K562 (cell line): ENCODE measurements around the gene REEP2. TPM values are rescaled to one million over a fixed set of nuclear protein-coding genes. Genes with fewer than 3 reads are reported as not detected.

ENCODE experiments used
- BCL6 ChIP-seq: fragments of 250-450 bp; sonication (Bioruptor Pico); IDR thresholded peaks from 2 replicates; pipeline ENCODE4 v1.4.0; 2020
- CBX8 ChIP-seq: fragments of 200-600 bp; sonication (generic); IDR thresholded peaks from 2 replicates; pipeline ENCODE4 v1.6.1; 2012; ENCODE audit warnings: borderline replicate concordance, mixed run types, low read depth, mild to moderate bottlenecking, moderate library complexity, mixed read lengths, low read length, control low read depth, inconsistent platforms; ENCODE audit not compliant: poor library complexity, severe bottlenecking; ENCODE audit errors: extremely low read depth
- CHD2 ChIP-seq: IDR thresholded peaks from 2 replicates; pipeline ENCODE4 v1.6.1; 2011; ENCODE audit warnings: low read depth, low read length
- EHMT2 ChIP-seq: fragments of 450-650 bp; IDR thresholded peaks from 2 replicates; pipeline ENCODE4 v1.6.1; 2018; ENCODE audit warnings: antibody characterized with exemption
- EP300 ChIP-seq: IDR thresholded peaks from 2 replicates; pipeline ENCODE4 v1.6.1; 2012; ENCODE audit warnings: low read length, improper control_type of control experiment
- EZH2 ChIP-seq: IDR thresholded peaks from 2 replicates; pipeline ENCODE4 v1.6.1; 2012; ENCODE audit warnings: low read depth, mild to moderate bottlenecking, inconsistent platforms, low read length, borderline replicate concordance
- GTF2B ChIP-seq: IDR thresholded peaks from 2 replicates; pipeline ENCODE4 v1.6.1; 2011; ENCODE audit not compliant: insufficient read length; ENCODE audit errors: extremely low read depth
- HEY1 ChIP-seq: fragments of 250-450 bp; sonication (Bioruptor Pico); IDR thresholded peaks from 2 replicates; pipeline ENCODE4 v1.5.0; 2020; ENCODE audit warnings: mild to moderate bottlenecking, moderate library complexity, borderline replicate concordance
- HNRNPL ChIP-seq: fragments of 200-400 bp; formaldehyde crosslinking; IDR thresholded peaks from 2 replicates; pipeline ENCODE4 v1.6.1; 2017; ENCODE audit warnings: low read depth, mild to moderate bottlenecking, low read length
- ILF3 ChIP-seq: fragments of 450-650 bp; IDR thresholded peaks from 2 replicates; pipeline ENCODE4 v1.6.1; 2018; ENCODE audit warnings: antibody characterized with exemption, mild to moderate bottlenecking, moderate library complexity, borderline replicate concordance
- JUN ChIP-seq, 2 experiments: sonication (generic) in 1 of 2; formaldehyde crosslinking in 1 of 2; IDR thresholded peaks; 2 replicates each; pipeline versions ENCODE4 v1.6.1 to v1.8.0; 2012 to 2022; ENCODE audit warnings: borderline replicate concordance in 2 of 2, mild to moderate bottlenecking in 2 of 2, improper control_type of control experiment in 1 of 2, low read depth in 1 of 2, low read length in 1 of 2, missing genetic modification reagents in 1 of 2
- KAT7 ChIP-seq: sonication (generic); formaldehyde crosslinking; IDR thresholded peaks from 2 replicates; pipeline ENCODE4 v1.8.0; 2022; ENCODE audit warnings: missing genetic modification reagents, mild to moderate bottlenecking, borderline replicate concordance
- MAFG ChIP-seq: fragments of 450-650 bp; conservative IDR thresholded peaks from 2 replicates; pipeline ENCODE4 v1.6.1; 2016; ENCODE audit warnings: missing genetic modification characterization, missing compliant biosample characterization
- NCOR1 ChIP-seq: fragments of 450-650 bp; IDR thresholded peaks from 2 replicates; pipeline ENCODE4 v1.6.1; 2016; ENCODE audit warnings: mild to moderate bottlenecking, moderate library complexity
- STAG1 ChIP-seq: sonication (generic); formaldehyde crosslinking; IDR thresholded peaks from 2 replicates; pipeline ENCODE4 v1.5.0; 2020; ENCODE audit warnings: missing genetic modification reagents, borderline replicate concordance
- TAF1 ChIP-seq: IDR thresholded peaks from 2 replicates; pipeline ENCODE4 v1.6.1; 2011; ENCODE audit warnings: mild to moderate bottlenecking, low read length, moderate library complexity; ENCODE audit not compliant: insufficient read depth, control insufficient read depth, severe bottlenecking; ENCODE audit errors: extremely low read depth
- TAF15 ChIP-seq: fragments of 200-400 bp; formaldehyde crosslinking; IDR thresholded peaks from 2 replicates; pipeline ENCODE4 v1.6.1; 2017; ENCODE audit warnings: mild to moderate bottlenecking, low read depth, low read length, moderate library complexity
- TARDBP ChIP-seq: fragments of 450-650 bp; IDR thresholded peaks from 2 replicates; pipeline ENCODE4 v1.6.1; 2016
- XRCC5 ChIP-seq: fragments of 200-400 bp; formaldehyde crosslinking; IDR thresholded peaks from 2 replicates; pipeline ENCODE4 v1.6.1; 2017; ENCODE audit warnings: low read depth, mild to moderate bottlenecking, low read length
- ZC3H4 ChIP-seq: sonication (generic); formaldehyde crosslinking; IDR thresholded peaks from 2 replicates; pipeline ENCODE4 v1.9.0; 2021; ENCODE audit warnings: missing genetic modification reagents, borderline replicate concordance
- ZNF589 ChIP-seq: fragments of 200-800 bp; sonication (Bioruptor generic); IDR thresholded peaks from 2 replicates; pipeline ENCODE4 v1.6.1; 2016; ENCODE audit warnings: low read depth, missing genetic modification characterization, missing compliant biosample characterization
- ZNF644 ChIP-seq: fragments of 200-800 bp; sonication (Bioruptor generic); IDR thresholded peaks from 2 replicates; pipeline ENCODE4 v1.6.1; 2016; ENCODE audit warnings: low read depth, missing genetic modification characterization, missing compliant biosample characterization
- ZNF77 ChIP-seq: fragments of 250-450 bp; sonication (Bioruptor Pico); IDR thresholded peaks from 2 replicates; pipeline ENCODE4 v1.5.0; 2020
- polyA plus RNA-seq, 8 experiments: library from polyadenylated mRNA; depleted of rRNA in 4 of 8; stranded (reverse) in 5 of 8; unstranded in 3 of 8; fragments of >200 nt; fragmentation: Nextera tagmentation in 2 of 8; fragmentation: Illumina TruSeq in 1 of 8; extraction: Ambion mirVana in 2 of 8; extraction: Trizol in 1 of 8; gene quantifications; 2 replicates each; pipeline versions ENCODE4 v1.2.1 to v1.2.3, GENCODE V29; 2011 to 2014; ENCODE audit warnings: inconsistent platforms in 1 of 8, missing spikeins in 1 of 8
- total RNA-seq, 7 experiments: library from RNA; depleted of rRNA in 6 of 7; stranded (reverse); fragments of >200 nt in 6 of 7; fragmentation: Illumina TruSeq in 2 of 7; extraction: Trizol in 2 of 7; gene quantifications; 2 replicates each; pipeline versions ENCODE4 v1.2.1 to v1.2.3, GENCODE V29; 2011 to 2021; ENCODE audit warnings: low replicate concordance in 1 of 7
- TF ChIP-seq, protein P1 (sequence below): fragments of 200-800 bp; sonication (Bioruptor generic); IDR thresholded peaks from 2 replicates; pipeline ENCODE4 v1.6.1; 2017; ENCODE audit warnings: missing genetic modification characterization, missing compliant biosample characterization
- TF ChIP-seq, protein P2 (sequence below): fragments of 250-450 bp; sonication (Bioruptor Pico); IDR thresholded peaks from 2 replicates; pipeline ENCODE4 v1.9.0; 2021; ENCODE audit warnings: mild to moderate bottlenecking
- TF ChIP-seq, protein P3 (sequence below): fragments of 450-650 bp; IDR thresholded peaks from 2 replicates; pipeline ENCODE4 v1.6.1; 2018; ENCODE audit warnings: mild to moderate bottlenecking, low read depth; ENCODE audit not compliant: partially characterized antibody

Gene REEP2
- total and polyA plus RNA-seq, 9 of the 15 experiments (the other 6 are each of a cell fraction or from before 2014, with no cell fraction given) = 0.03 to 1.1 (median 0.12) TPM; not detected in 1

GRCh38 chr5:138468966-138469539 is 30.2 kb downstream of the REEP2 start (continued):
- no peak for TF ChIP-seq EP300
- TF ChIP-seq ZNF644 (tag) = no peak
- TF ChIP-seq GTF2B = no peak
- TF ChIP-seq KAT7 (CRISPR knock-in tag) = no peak; the same call in 1 of the 2 replicates
- TF ChIP-seq, protein P1, sequence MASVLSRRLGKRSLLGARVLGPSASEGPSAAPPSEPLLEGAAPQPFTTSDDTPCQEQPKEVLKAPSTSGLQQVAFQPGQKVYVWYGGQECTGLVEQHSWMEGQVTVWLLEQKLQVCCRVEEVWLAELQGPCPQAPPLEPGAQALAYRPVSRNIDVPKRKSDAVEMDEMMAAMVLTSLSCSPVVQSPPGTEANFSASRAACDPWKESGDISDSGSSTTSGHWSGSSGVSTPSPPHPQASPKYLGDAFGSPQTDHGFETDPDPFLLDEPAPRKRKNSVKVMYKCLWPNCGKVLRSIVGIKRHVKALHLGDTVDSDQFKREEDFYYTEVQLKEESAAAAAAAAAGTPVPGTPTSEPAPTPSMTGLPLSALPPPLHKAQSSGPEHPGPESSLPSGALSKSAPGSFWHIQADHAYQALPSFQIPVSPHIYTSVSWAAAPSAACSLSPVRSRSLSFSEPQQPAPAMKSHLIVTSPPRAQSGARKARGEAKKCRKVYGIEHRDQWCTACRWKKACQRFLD (CRISPR knock-in tag) = no peak
- no peak for TF ChIP-seq TAF15
- TF ChIP-seq MAFG (tag) = no peak
- TF ChIP-seq ZNF589 (CRISPR knock-in tag) = no peak; the same call in 1 of the 2 replicates
- TF ChIP-seq, protein P2, sequence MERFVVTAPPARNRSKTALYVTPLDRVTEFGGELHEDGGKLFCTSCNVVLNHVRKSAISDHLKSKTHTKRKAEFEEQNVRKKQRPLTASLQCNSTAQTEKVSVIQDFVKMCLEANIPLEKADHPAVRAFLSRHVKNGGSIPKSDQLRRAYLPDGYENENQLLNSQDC = no peak
- peak; percentile 61; the same call in 1 of the 2 replicates for TF ChIP-seq CHD2
- TF ChIP-seq JUN (IDR thresholded peaks at IDR 0.05; ENCODE audit: borderline replicate concordance, low read depth, low read length) = no peak
- TF ChIP-seq JUN (CRISPR knock-in tag; IDR thresholded peaks at IDR 0.05; ENCODE audit: borderline replicate concordance) = no peak
- no peak for TF ChIP-seq HNRNPL
- TF ChIP-seq TARDBP = no peak
- no peak for TF ChIP-seq XRCC5
- TF ChIP-seq NCOR1 = no peak
- TF ChIP-seq BCL6 (CRISPR knock-in tag) = no peak
- TF ChIP-seq STAG1 (CRISPR knock-in tag) = no peak
- no peak for TF ChIP-seq EHMT2
- TF ChIP-seq, protein P3, sequence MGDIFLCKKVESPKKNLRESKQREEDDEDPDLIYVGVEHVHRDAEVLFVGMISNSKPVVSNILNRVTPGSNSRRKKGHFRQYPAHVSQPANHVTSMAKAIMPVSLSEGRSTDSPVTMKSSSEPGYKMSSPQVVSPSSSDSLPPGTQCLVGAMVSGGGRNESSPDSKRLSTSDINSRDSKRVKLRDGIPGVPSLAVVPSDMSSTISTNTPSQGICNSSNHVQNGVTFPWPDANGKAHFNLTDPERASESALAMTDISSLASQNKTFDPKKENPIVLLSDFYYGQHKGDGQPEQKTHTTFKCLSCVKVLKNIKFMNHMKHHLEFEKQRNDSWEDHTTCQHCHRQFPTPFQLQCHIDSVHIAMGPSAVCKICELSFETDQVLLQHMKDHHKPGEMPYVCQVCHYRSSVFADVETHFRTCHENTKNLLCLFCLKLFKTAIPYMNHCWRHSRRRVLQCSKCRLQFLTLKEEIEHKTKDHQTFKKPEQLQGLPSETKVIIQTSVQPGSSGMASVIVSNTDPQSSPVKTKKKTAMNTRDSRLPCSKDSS = no peak
- no peak for TF ChIP-seq TAF1
- no peak for TF ChIP-seq EZH2
- TF ChIP-seq HEY1 = no peak
- TF ChIP-seq CBX8 = no peak
- no peak for TF ChIP-seq ZC3H4 (CRISPR knock-in tag)
- TF ChIP-seq ILF3 = peak; percentile 41; the same call in 1 of the 2 replicates
- no peak for TF ChIP-seq ZNF77 (CRISPR knock-in tag)
